ENCODE data around the gene DALRD3.

The DALRD3 gene

GRCh38 chr3:48966367-48966766 is 52.0 kb downstream of the DALRD3 start:
- no peak for DNase-seq (ENCODE audit: low spot score)
- TF ChIP-seq CTCF (IDR thresholded peaks at IDR 0.05; ENCODE audit: extremely low read depth, insufficient read depth, missing control alignments): no peak
- in situ Hi-C loops (cut with MboI; ENCODE audit: low pct_unique_long_range_greater_than_20kb, low sequenced_read_pairs, unreplicated experiment): no loop called here
